D721Med (cell line): ENCODE data around the gene TPSB2.
"Not testable (repeated sequence)": the region's sequence is repeated elsewhere in the genome, so short reads cannot be mapped to it uniquely, and the experiment has no call there.

Experiments
- DNase-seq: peaks from one replicate; pipeline ENCODE4 v3.0.0; 2011; ENCODE audit warnings: low spot score; ENCODE audit not compliant: insufficient read length
- FAIRE-seq: peaks from 2 replicates; lab custom pipeline; 2011; peaks lifted over from hg19 to GRCh38; lab: Jason Lieb, UNC
- TF ChIP-seq, protein P1 (sequence below): IDR thresholded peaks from 2 replicates; pipeline ENCODE4 v1.5.1; 2012; ENCODE audit warnings: mild to moderate bottlenecking, control low read depth; ENCODE audit not compliant: insufficient read depth; ENCODE audit errors: missing control alignments

Gene TPSB2

GRCh38 chr16:1193143-1193824 is 36.7 kb downstream of the TPSB2 start:
- FAIRE-seq (no peak), DNase-seq (no peak)
- TF ChIP-seq, protein P1, sequence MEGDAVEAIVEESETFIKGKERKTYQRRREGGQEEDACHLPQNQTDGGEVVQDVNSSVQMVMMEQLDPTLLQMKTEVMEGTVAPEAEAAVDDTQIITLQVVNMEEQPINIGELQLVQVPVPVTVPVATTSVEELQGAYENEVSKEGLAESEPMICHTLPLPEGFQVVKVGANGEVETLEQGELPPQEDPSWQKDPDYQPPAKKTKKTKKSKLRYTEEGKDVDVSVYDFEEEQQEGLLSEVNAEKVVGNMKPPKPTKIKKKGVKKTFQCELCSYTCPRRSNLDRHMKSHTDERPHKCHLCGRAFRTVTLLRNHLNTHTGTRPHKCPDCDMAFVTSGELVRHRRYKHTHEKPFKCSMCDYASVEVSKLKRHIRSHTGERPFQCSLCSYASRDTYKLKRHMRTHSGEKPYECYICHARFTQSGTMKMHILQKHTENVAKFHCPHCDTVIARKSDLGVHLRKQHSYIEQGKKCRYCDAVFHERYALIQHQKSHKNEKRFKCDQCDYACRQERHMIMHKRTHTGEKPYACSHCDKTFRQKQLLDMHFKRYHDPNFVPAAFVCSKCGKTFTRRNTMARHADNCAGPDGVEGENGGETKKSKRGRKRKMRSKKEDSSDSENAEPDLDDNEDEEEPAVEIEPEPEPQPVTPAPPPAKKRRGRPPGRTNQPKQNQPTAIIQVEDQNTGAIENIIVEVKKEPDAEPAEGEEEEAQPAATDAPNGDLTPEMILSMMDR, result peak; percentile 8

DNA sequence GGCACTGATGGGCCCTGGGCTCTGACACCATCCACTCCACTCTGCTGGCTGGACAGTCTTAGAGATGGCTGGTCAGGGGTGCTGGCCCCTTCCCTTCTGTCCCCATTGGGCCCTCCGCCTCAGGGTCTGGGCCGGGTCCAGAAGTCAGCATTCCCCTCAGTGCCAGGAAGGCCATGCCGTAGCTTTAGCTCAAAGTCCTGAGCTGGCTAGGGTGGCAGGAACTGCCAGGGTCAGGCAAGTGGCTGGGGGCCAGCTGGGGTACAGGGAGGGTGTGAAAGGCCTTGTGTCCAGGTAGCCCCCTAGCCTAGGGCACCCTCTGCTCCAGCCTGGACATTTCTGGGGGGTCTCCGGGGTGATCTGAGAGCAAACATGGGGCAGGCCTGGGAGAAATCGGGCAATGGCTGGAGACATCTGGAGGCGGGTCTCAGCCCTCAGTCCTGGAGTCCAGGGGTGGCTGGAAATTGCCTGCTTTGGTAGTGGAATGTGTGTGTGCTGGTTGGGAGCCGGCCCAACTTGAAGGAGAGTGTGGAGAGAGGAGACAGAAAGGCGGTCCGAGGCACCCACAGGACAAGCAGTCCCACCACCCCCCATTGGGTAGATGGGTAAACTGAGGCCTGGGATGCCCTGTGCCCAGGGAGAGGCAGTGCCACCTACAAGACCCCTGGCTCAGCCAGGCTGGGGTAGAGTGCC is 37.5 kb downstream of the TPSB2 start:
- DNase-seq (no peak), FAIRE-seq (no peak)
- TF ChIP-seq, protein P1, result no peak

GRCh38 chr16:1190789-1191188 is 39.2 kb downstream of the TPSB2 start:
- FAIRE-seq, DNase-seq: not testable (repeated sequence)

DNA sequence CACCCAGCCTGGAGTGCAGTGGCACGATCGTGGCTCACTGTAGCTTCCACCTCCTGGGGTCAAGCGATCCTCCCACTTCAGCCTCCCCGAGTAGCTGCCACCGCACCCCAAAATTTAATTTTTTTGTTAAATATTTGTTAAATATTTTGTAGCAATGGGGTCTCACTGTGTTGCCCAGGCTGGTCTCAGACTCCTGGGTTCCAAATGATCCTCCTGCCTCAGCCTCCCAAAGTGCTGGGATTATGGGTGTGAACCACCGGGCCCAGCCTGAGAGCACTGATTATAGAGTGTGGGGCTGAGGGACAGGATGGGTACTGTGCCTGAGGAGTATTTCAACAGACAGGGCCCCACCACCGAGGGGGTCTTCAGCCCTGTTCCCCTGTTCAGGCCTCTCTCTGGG is 40.5 kb downstream of the TPSB2 start:
- TF ChIP-seq, protein P1, result no peak
- no peak for DNase-seq
- no peak for FAIRE-seq

- DNase-seq (no peak), FAIRE-seq (no peak)
- TF ChIP-seq, protein P1, result no peak
Measured at GRCh38 chr16:1188432-1189189, 41.4 kb downstream of the TPSB2 start.

GRCh38 chr16:1185460-1186207 is 44.4 kb downstream of the TPSB2 start:
- DNase-seq, result not testable (repeated sequence)

DNA sequence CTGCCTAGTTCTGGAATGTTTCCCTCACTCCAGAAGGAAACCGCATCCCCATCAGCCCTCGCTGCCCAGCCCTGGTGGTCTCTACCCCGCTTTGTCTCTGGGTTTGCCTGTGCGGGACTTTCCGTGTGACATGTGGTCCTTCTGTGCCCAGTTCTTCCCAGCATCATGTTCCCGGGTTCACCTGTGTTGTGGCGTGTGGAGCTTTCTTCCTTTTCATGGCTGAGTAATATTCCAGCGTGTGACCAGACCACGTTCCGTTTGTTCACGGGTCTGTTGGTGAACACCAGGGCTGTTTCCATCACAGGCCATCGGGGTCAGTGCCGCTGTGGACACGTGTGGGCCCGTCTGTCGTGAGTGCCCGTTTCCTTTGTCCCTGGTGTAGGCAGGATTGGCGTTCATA is 45.0 kb downstream of the TPSB2 start:
- DNase-seq (no peak), FAIRE-seq (no peak)
- TF ChIP-seq, protein P1, result no peak

More at GRCh38 chr16:1185460-1186207, 44.4 kb downstream of the TPSB2 start:
- not testable (repeated sequence) for FAIRE-seq
